Vagina (tissue), 2 donors: Measurements from ENCODE around the gene CHCT1.

Source experiments
- POLR2AphosphoS5 ChIP-seq, 2 donors: sonication (generic); formaldehyde crosslinking; IDR thresholded peaks; one replicate each; pipeline ENCODE4 v1.9.0; 2017; ENCODE audit warnings: antibody characterized with exemption in 2 of 2, mild to moderate bottlenecking in 2 of 2, low read depth in 1 of 2; ENCODE audit not compliant: insufficient read depth in 1 of 2
- TF ChIP-seq, protein P1 (sequence below), 3 experiments: fragments of 450-650 bp in 2 of 3; fragments of 200-600 bp in 1 of 3; sonication (generic) in 1 of 3; IDR thresholded peaks; one replicate each; pipeline ENCODE4 v1.5.1; 2017 to 2019; ENCODE audit warnings: antibody characterized with exemption in 3 of 3, mild to moderate bottlenecking in 2 of 3, moderate library complexity in 2 of 3

GRCh38 chr17:60439501-60439900 is 17.2 kb downstream of the CHCT1 start:
- TF ChIP-seq, protein P1, sequence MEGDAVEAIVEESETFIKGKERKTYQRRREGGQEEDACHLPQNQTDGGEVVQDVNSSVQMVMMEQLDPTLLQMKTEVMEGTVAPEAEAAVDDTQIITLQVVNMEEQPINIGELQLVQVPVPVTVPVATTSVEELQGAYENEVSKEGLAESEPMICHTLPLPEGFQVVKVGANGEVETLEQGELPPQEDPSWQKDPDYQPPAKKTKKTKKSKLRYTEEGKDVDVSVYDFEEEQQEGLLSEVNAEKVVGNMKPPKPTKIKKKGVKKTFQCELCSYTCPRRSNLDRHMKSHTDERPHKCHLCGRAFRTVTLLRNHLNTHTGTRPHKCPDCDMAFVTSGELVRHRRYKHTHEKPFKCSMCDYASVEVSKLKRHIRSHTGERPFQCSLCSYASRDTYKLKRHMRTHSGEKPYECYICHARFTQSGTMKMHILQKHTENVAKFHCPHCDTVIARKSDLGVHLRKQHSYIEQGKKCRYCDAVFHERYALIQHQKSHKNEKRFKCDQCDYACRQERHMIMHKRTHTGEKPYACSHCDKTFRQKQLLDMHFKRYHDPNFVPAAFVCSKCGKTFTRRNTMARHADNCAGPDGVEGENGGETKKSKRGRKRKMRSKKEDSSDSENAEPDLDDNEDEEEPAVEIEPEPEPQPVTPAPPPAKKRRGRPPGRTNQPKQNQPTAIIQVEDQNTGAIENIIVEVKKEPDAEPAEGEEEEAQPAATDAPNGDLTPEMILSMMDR (IDR thresholded peaks at IDR 0.05): no peak
- TF ChIP-seq POLR2AphosphoS5 (IDR thresholded peaks at IDR 0.05; ENCODE audit: insufficient read depth in 1 of 2, low read depth in 1 of 2): no peak
